ENCODE results near the gene TTC22.

Gene TTC22

GRCh38 chr1:54834007-54834541 lies 33.0 kb upstream of the TTC22 start:
- DNase-seq (ENCODE audit: low read depth): no peak

- no peak for DNase-seq (ENCODE audit: low read depth)
Observed at GRCh38 chr1:54833121-54833520, 32.0 kb upstream of the TTC22 start.

DNA sequence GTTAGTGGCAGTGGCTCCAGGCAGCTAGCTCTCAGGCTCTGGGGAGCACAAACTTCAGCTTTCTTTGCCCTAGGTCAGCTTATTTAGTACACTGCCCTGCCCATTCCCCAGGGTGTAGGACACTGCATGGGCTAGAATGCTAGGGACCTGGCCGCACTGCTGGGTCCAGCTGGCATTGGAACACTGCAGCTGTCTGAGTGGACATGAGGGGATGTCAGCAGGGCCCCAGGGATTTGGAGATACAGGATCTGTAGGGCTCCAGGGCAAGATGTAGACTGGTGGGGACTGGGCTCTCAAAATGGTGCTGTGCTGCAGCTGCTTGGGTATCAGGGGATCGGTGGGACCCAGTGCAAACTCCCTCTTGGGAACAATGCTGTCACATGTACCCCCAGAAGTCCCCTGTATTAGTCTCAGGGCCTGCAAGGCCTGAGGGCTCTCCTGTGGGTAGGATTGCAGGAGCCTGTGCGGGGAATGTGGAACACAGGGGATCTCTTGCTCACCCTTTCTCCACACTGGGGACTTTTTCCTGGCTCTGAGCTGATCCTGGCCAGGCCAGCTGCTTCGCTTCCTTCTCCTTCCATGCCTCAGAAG lies 25.2 kb upstream of the TTC22 start:
- DNase-seq (ENCODE audit: low read depth): no peak

DNA sequence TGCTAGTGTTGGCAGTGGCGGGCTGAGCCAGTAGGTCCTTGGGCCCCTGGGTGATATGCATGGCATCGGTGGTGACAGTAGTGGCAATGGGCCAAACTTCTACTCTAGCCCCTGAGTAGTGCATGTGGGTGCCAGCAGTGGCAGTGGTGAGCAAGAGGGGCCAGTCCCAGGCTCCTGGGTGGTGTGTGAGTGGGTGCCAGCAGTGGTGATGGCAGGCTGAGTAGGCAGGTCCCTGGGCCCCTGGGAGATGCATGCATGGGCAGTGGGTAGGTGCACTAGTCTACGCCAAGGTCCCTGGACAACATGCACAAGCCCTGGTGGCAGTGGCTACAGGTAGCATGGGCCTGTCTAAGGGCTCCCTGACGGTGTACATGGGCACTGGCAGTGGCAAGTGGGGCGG lies 24.6 kb upstream of the TTC22 start:
- no peak for DNase-seq (ENCODE audit: low read depth)

DNA sequence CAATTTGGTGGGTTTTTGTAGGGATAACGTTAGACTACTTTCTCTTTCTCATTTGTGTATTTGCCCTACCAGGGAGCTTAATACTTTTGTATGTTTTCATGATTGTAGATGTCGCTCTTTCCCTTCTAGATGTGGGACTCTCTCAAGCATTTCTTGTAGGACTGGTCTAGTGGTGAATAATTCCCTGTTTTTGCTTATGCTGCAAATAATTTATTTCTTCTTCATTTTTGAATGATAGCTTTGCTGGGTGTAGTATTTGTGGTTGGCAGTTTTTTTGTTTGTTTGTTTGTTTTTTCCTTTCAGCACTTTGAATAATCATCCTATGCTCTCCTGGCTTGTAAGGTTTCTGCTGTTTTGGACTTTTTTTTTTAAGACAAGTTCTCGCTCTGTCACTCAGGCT lies 22.5 kb upstream of the TTC22 start:
- DNase-seq (ENCODE audit: low read depth): no peak

- DNase-seq (ENCODE audit: low read depth): no peak
Observed at GRCh38 chr1:54819733-54820132, 18.6 kb upstream of the TTC22 start.

DNA sequence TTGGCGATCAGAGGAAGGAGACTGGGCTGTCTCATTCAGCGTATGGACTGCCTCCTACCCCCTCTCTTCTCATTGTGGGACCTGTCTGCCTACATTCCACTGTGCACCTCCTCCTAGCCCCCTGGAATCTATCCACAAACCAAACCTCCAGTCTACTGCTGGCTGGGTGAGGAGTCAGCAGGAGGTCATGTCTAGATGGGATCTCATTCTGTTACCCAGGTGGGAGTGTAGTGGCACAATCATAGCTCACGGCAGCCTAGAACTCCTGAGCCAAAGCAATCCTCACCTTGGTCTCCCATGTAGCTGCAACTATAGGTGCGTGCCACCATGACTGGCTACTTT lies 18.0 kb upstream of the TTC22 start:
- no peak for DNase-seq (ENCODE audit: low read depth)

DNA sequence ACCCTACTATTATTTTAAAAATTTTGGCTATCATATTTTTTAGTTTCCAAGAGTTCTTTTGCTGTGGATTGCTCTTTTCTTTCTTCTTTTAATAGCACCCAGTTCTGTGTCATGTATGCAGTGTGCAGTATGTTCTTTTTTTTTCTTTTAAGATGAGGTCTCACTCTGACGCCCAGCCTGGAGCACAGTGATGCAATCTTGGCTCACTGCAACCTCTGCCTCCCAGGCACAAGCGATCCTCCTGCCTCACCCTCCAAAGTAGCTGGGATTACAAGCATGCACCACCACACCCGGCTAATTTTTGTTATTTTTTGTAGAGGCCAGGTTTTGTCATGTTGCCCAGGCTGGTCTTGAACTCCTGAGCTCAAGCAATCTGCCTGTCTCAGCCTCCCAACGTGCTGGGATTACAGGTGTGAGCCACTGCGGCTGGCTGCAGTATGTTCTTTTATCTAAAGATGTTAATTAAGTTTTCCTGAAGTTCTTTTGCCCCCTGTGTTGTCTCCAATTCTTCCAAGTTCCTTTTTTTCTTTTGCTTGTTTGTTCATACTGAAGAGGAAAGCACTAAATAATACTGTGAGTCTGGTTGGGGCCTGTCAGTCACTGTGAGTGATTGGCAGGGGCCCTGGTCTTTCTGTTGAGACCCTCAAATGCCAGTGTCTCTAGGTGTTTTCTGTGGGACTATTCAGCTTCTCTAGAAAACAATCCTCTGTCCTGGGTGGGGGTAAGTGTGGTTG lies 17.5 kb upstream of the TTC22 start:
- DNase-seq (ENCODE audit: low read depth): no peak

GRCh38 chr1:54816951-54817350 lies 15.8 kb upstream of the TTC22 start:
- no peak for DNase-seq (ENCODE audit: low read depth)

GRCh38 chr1:54816130-54816529 lies 15.0 kb upstream of the TTC22 start:
- no peak for DNase-seq (ENCODE audit: low read depth)

- DNase-seq (ENCODE audit: low read depth): no peak
Observed at GRCh38 chr1:54815086-54815876, 14.2 kb upstream of the TTC22 start.

DNA sequence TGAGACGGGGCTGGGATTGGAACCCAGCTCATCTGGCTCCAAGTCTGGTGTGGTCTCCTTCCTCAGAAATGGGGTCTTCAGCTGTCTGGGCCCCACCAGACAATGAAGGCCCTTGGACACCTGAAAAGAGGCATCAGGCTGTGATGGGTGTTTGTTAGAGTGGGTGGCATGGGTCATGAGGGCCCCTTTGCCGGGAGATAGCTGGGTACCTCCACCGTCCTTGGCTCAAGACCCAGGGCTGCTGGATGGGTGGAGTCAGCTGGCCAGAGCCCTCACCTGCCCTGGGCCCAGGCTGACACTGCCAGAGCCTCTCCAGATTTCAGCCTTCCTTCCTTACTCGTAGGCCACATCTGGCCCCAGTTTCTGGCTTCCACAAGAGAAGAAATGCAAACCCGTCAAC lies 13.4 kb upstream of the TTC22 start:
- no peak for DNase-seq (ENCODE audit: low read depth)

DNA sequence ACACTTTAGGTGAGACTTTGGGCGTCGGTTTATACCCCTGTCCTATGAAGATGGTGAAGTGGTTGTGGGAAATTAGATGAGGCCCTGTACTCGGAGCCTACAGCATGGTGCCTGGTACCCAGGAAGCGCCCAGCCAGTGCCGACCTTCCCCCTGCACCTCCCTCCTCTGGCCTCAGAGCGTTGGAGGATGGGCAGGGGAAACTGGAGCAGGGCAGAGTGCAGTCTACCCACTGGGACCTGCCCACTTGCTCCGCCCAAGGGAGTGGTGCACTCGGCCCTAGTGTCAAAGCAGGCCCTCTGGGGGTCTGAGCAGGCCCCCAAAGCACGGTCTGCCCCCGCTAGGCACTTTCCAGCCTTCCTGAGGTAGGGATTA lies 13.0 kb upstream of the TTC22 start:
- no peak for DNase-seq (ENCODE audit: low read depth)

DNA sequence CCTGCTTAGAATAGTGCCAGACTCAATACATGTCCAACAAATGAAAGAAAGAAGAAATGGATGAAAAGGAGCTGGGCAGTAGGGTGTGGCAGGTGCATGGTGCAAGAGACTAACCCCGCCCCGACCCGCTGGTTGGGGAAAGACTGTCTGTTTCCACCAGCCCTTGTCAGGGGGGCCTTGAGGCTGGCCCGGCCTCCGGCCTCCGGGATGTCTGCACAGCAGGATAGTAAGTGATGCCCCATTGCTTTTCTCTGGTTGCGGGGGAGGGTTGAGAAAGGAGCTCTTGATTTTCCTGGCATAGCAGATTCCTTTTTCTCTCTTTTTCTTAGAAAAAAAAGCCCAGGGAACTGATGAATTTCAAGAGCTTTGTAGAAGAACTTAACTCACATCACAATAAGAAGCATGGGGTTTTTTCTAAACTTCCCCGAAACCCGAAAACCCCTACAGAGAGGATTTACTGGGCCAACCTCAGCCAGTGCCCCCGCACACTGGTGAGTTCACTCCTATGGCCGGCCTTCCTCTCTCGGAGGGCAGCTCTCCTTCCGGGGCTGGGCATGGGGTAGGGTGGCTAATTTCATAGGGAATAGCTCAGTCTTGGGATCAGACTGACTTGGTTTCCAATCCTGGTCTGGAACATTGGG lies 12.5 kb upstream of the TTC22 start:
- DNase-seq (ENCODE audit: low read depth): no peak

- DNase-seq (ENCODE audit: low read depth): no peak
Observed at GRCh38 chr1:54812801-54813484, 11.8 kb upstream of the TTC22 start.

DNA sequence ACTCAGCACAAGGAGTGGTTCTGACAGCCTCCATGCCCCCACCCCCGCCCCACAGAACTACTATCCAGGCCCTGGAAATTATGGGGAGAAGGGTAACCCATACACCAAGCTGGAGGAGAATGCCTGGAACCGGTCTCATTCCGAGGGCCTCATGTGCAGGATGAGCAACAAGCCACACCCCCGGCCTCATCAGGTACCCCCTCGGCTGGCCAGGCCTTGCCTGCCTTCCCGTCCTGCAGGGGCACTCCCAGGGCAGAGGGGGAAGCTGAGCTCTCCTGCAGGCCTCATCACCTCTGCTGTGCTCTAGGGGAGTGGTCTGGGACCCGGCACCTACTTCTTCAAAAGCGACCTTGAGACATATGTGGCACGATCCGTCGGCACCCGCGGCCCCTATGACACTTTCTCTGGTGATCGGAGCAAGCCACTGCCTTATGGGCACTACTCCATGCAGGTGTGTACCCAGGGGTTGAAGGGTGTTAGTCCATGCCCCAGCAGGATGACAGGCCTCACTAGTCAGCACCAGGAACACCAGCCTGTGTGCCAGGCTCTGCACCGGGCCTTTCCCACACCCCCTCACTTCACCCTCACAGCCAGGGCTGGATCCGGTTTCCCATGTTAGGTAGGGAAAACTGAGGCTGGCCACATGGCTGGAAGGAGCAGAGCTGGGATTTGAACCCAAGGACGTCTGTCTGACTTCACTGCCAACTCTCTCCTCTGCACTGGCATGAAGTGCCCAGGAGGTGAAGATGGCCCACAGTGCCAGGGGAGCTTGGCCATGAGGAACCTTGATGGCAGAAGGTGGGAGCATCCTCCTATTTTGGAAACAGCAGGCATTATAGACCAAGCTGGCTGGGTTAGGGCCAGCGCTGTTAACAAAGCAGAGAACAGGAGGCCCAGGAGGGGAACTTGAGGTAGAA lies 10.9 kb upstream of the TTC22 start:
- no peak for DNase-seq (ENCODE audit: low read depth)

DNA sequence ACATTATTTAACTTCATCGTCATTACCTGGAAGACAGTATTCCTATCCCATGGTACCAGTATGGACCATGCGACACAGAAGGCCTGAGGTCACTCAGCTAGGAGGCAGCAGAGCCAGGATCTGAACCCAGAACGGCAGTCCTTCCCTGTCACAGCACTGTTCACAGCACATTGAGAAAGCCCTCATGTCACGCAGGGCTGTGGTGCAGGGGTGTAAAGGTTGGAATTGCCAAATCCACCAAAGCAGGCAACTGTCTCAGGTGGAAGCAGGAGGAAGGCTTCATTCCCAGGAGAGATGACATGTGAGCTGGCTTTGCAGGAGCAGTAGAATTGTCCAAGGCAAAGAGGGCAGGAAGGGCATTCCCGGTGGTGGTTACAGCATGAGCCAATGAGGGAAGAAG lies 9.9 kb upstream of the TTC22 start:
- DNase-seq (ENCODE audit: low read depth): no peak

GRCh38 chr1:54810153-54810942 lies 9.2 kb upstream of the TTC22 start:
- peak; percentile 37 for DNase-seq (ENCODE audit: low read depth)

DNA sequence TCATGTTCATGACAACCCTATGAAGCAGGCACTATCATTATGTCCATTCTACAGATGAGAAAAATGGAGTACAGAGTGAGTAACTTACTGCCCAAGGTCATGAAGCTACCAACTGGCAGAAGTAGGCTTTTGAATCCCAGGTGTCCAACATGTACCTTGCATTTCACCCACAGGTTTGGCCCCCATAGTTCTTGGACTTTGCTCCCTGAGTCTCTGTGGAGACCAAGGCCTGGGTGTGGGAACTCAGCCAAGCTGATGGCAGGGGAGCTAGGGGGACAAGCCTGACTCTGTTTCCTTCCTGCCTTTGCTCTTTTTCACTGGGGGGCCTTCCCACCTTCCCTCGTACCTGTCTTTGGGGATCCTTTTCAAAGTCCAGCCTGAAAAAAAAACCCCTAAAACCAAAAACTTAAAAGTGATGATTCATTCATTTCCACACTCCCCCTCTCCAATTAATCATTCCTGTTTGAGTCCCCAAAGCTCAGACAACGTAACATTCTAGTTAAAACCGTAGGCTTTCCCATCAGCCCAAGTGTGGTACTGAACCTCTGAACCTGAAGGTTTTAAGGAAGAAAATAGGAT lies 8.5 kb upstream of the TTC22 start:
- DNase-seq (ENCODE audit: low read depth): no peak

Measured in activated T-helper 1 cell treated with Interleukin-2 at 50 U/mL for 16 hours (primary cell).